Measurements from ENCODE around the gene ERBB2.

Gene ERBB2

DNA sequence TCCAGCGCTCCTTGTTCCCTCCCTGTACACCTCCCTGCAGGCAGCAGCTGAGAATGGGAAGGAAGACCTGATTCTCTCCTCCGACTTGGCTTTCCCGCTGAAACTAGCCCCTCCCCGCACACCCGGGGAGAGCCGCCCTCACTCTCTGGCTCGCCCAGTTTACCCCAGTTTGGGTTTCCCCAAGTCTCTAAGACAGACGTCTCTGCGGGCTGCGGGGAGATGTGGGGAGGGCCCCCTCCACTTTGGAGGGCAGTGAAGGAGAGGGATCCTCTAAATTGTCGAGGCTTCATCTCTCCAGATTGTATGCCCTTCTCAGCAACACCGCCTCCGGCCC is 38.7 kb downstream of the ERBB2 start:
- H3K4me3 ChIP-seq (ENCODE audit: low read length), result peak overlapping the region; percentile 89
- peak overlapping the region; percentile 18 for H3K27ac ChIP-seq (ENCODE audit: low read length)
- H3K36me3 ChIP-seq (ENCODE audit: control insufficient read depth, low read depth, low read length), result peaks cover 6% of the 10 kb centered on the region
- peaks cover 5% of the 10 kb centered on the region for H3K27me3 ChIP-seq (ENCODE audit: control insufficient read depth, insufficient read depth, low read length)
- H3K9me3 ChIP-seq (ENCODE audit: control insufficient read depth, low read depth, low read length), result no peaks in the 10 kb centered on the region
- peaks cover 17% of the 10 kb centered on the region for H3K4me1 ChIP-seq (ENCODE audit: control insufficient read depth, low read depth, low read length)
- H3K9ac ChIP-seq (ENCODE audit: low read length), result peak overlapping the region; percentile 73

GRCh38 chr17:39738983-39739884 is 39.4 kb downstream of the ERBB2 start:
- H3K9ac ChIP-seq (ENCODE audit: low read length), result peak overlapping the region; percentile 73
- H3K27me3 ChIP-seq (ENCODE audit: control insufficient read depth, insufficient read depth, low read length), result peaks cover 5% of the 10 kb centered on the region
- H3K4me1 ChIP-seq (ENCODE audit: control insufficient read depth, low read depth, low read length), result peaks cover 17% of the 10 kb centered on the region
- no peaks in the 10 kb centered on the region for H3K9me3 ChIP-seq (ENCODE audit: control insufficient read depth, low read depth, low read length)
- peaks cover 6% of the 10 kb centered on the region for H3K36me3 ChIP-seq (ENCODE audit: control insufficient read depth, low read depth, low read length)
- H3K27ac ChIP-seq (ENCODE audit: low read length), result no peak overlapping the region
- H3K4me3 ChIP-seq (ENCODE audit: low read length), result peak overlapping the region; percentile 89

DNA sequence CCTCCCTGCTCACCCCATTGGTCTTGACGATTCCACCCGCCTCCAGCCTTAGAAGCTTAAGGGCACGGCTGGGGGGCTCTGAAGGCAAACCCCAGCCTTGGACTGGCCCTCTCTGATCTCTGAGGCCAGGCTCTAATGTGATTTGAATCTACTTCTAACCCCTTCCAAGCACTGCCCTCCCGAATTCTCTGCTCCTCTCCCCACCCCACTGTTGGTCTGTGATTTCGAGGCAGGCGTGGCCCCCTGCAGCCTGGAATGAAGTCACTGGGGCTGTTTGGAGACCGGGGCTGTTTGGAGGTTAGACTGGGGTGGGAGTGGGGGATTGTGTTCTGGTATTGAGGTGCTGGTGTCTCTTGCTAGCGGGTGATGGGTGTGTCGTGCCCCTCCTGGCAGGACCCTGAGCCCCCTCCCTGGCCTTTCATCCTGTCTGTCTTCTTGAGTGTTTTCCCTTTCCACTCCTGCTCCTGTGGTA is 40.1 kb downstream of the ERBB2 start:
- no peaks in the 10 kb centered on the region for H3K9me3 ChIP-seq (ENCODE audit: control insufficient read depth, low read depth, low read length)
- peaks cover 17% of the 10 kb centered on the region for H3K4me1 ChIP-seq (ENCODE audit: control insufficient read depth, low read depth, low read length)
- peaks cover 11% of the 10 kb centered on the region for H3K36me3 ChIP-seq (ENCODE audit: control insufficient read depth, low read depth, low read length)
- peak overlapping the region; percentile 89 for H3K4me3 ChIP-seq (ENCODE audit: low read length)
- H3K9ac ChIP-seq (ENCODE audit: low read length), result peak overlapping the region; percentile 44
- H3K27ac ChIP-seq (ENCODE audit: low read length), result peak overlapping the region; percentile 40
- H3K27me3 ChIP-seq (ENCODE audit: control insufficient read depth, insufficient read depth, low read length), result peaks cover 5% of the 10 kb centered on the region

- no peaks in the 10 kb centered on the region for H3K9me3 ChIP-seq (ENCODE audit: control insufficient read depth, low read depth, low read length)
- H3K9ac ChIP-seq (ENCODE audit: low read length), result peak overlapping the region; percentile 44
- peak overlapping the region; percentile 89 for H3K4me3 ChIP-seq (ENCODE audit: low read length)
- peaks cover 12% of the 10 kb centered on the region for H3K36me3 ChIP-seq (ENCODE audit: control insufficient read depth, low read depth, low read length)
- peaks cover 17% of the 10 kb centered on the region for H3K4me1 ChIP-seq (ENCODE audit: control insufficient read depth, low read depth, low read length)
- H3K27me3 ChIP-seq (ENCODE audit: control insufficient read depth, insufficient read depth, low read length), result peaks cover 5% of the 10 kb centered on the region
- H3K27ac ChIP-seq (ENCODE audit: low read length), result peak overlapping the region; percentile 40
Observed at GRCh38 chr17:39740357-39741111, 40.7 kb downstream of the ERBB2 start.

GRCh38 chr17:39742126-39742855 is 42.4 kb downstream of the ERBB2 start:
- no peak overlapping the region for H3K4me3 ChIP-seq (ENCODE audit: low read length)
- H3K36me3 ChIP-seq (ENCODE audit: control insufficient read depth, low read depth, low read length), result peaks cover 18% of the 10 kb centered on the region
- H3K27me3 ChIP-seq (ENCODE audit: control insufficient read depth, insufficient read depth, low read length), result peaks cover 5% of the 10 kb centered on the region
- H3K9ac ChIP-seq (ENCODE audit: low read length), result no peak overlapping the region
- peaks cover 17% of the 10 kb centered on the region for H3K4me1 ChIP-seq (ENCODE audit: control insufficient read depth, low read depth, low read length)
- no peak overlapping the region for H3K27ac ChIP-seq (ENCODE audit: low read length)
- H3K9me3 ChIP-seq (ENCODE audit: control insufficient read depth, low read depth, low read length), result no peaks in the 10 kb centered on the region

DNA sequence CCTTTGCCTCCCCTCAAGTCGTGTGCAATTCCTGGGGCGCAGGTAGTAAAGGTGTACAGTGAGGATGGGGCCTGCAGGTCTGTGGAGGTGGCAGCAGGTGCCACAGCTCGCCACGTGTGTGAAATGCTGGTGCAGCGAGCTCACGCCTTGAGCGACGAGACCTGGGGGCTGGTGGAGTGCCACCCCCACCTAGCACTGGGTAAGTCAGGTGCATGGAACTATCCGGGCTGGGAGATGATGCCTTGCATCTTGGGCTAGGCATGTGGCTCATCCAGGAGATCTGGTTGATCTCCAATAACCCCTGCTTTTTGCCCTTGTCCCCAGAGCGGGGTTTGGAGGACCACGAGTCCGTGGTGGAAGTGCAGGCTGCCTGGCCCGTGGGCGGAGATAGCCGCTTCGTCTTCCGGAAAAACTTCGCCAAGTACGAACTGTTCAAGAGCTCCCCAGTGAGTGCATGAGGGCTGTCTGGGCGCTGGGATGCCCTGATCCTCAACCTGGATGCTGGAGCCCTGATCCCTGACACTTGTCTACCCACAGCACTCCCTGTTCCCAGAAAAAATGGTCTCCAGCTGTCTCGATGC is 43.1 kb downstream of the ERBB2 start:
- Histone ChIP-seq H3K4me3 (ENCODE audit: low read length) (no peak overlapping the region), H3K27me3 (ENCODE audit: control insufficient read depth, insufficient read depth, low read length) (peaks cover 3% of the 10 kb centered on the region), H3K27ac (ENCODE audit: low read length) (no peak overlapping the region), H3K4me1 (ENCODE audit: control insufficient read depth, low read depth, low read length) (peaks cover 14% of the 10 kb centered on the region), H3K36me3 (ENCODE audit: control insufficient read depth, low read depth, low read length) (peaks cover 18% of the 10 kb centered on the region), H3K9me3 (ENCODE audit: control insufficient read depth, low read depth, low read length) (no peaks in the 10 kb centered on the region), H3K9ac (ENCODE audit: low read length) (no peak overlapping the region)

DNA sequence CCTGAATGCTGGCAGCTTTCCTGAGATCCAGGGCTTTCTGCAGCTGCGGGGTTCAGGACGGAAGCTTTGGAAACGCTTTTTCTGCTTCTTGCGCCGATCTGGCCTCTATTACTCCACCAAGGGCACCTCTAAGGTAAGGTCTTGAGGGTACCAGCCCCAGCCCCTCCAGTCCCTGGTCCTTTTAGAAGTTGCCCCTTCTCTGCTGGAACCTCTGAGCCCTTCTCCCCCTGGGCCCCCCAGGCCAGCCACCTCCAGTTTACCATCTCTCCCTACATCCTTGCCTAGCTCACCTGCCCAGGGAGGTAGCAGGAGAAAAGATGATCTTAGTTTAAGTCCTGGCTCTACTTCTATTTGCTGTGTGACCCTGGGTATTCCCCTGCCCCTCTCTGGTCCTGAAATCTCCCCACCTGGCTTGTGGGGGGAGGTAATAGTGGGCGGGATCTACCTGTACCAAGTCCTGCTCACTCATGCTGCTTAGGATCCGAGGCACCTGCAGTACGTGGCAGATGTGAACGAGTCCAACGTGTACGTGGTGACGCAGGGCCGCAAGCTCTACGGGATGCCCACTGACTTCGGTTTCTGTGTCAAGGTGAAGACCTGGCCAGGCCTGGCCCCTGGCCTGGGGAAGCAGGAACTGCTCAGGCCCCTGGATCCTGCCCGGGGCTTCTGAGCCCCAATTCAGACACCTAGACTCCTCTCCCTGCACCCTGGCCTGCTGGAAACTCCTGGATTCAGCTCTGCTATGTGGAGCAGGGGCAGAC is 44.4 kb downstream of the ERBB2 start:
- H3K27me3 ChIP-seq (ENCODE audit: control insufficient read depth, insufficient read depth, low read length), result no peaks in the 10 kb centered on the region
- H3K27ac ChIP-seq (ENCODE audit: low read length), result no peak overlapping the region
- no peak overlapping the region for H3K4me3 ChIP-seq (ENCODE audit: low read length)
- peaks cover 18% of the 10 kb centered on the region for H3K36me3 ChIP-seq (ENCODE audit: control insufficient read depth, low read depth, low read length)
- peaks cover 14% of the 10 kb centered on the region for H3K4me1 ChIP-seq (ENCODE audit: control insufficient read depth, low read depth, low read length)
- H3K9ac ChIP-seq (ENCODE audit: low read length), result no peak overlapping the region
- no peaks in the 10 kb centered on the region for H3K9me3 ChIP-seq (ENCODE audit: control insufficient read depth, low read depth, low read length)

DNA sequence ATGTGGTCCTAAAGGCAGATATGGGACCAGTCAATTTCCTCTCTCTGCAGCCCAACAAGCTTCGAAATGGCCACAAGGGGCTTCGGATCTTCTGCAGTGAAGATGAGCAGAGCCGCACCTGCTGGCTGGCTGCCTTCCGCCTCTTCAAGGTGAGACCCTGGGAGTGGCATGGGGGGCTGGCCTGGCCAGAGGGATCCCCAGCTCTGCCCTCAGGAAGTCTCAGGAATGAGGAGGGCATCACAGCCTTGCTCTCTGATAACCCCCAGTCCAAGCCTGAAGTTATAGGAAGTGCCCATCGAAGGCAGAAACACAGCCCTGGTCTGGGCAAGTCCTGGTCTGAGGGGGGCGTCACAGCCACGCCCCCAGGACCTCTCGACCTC is 45.0 kb downstream of the ERBB2 start:
- Histone ChIP-seq H3K27me3 (ENCODE audit: control insufficient read depth, insufficient read depth, low read length) (no peaks in the 10 kb centered on the region), H3K27ac (ENCODE audit: low read length) (no peak overlapping the region), H3K4me3 (ENCODE audit: low read length) (no peak overlapping the region), H3K9me3 (ENCODE audit: control insufficient read depth, low read depth, low read length) (no peaks in the 10 kb centered on the region), H3K9ac (ENCODE audit: low read length) (no peak overlapping the region), H3K4me1 (ENCODE audit: control insufficient read depth, low read depth, low read length) (peaks cover 13% of the 10 kb centered on the region), H3K36me3 (ENCODE audit: control insufficient read depth, low read depth, low read length) (peaks cover 18% of the 10 kb centered on the region)

- Histone ChIP-seq H3K4me3 (ENCODE audit: low read length) (no peak overlapping the region), H3K9me3 (ENCODE audit: control insufficient read depth, low read depth, low read length) (no peaks in the 10 kb centered on the region), H3K27ac (ENCODE audit: low read length) (no peak overlapping the region), H3K27me3 (ENCODE audit: control insufficient read depth, insufficient read depth, low read length) (no peaks in the 10 kb centered on the region), H3K36me3 (ENCODE audit: control insufficient read depth, low read depth, low read length) (peaks cover 18% of the 10 kb centered on the region), H3K4me1 (ENCODE audit: control insufficient read depth, low read depth, low read length) (peaks cover 7% of the 10 kb centered on the region), H3K9ac (ENCODE audit: low read length) (no peak overlapping the region)
Observed at GRCh38 chr17:39745335-39746144, 45.7 kb downstream of the ERBB2 start.

DNA sequence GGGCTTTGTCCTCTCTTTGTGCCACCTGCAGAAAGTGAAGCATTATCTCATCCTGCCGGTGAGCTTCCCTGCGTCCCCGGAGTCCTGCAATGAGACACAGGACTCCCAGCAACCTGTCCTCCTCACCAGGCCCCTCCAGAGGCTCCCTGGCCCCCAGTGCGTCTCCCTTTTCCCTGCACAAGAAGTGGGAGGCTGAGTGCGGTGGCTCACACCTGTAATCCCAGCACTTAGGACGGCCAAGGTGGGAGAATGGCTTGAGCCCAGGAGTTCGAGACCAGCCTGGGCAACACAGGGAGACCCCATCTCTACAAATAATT is 46.2 kb downstream of the ERBB2 start:
- Histone ChIP-seq H3K36me3 (ENCODE audit: control insufficient read depth, low read depth, low read length) (peaks cover 18% of the 10 kb centered on the region), H3K27me3 (ENCODE audit: control insufficient read depth, insufficient read depth, low read length) (no peaks in the 10 kb centered on the region), H3K27ac (ENCODE audit: low read length) (no peak overlapping the region), H3K9me3 (ENCODE audit: control insufficient read depth, low read depth, low read length) (no peaks in the 10 kb centered on the region), H3K4me3 (ENCODE audit: low read length) (no peak overlapping the region), H3K9ac (ENCODE audit: low read length) (no peak overlapping the region), H3K4me1 (ENCODE audit: control insufficient read depth, low read depth, low read length) (peaks cover 2% of the 10 kb centered on the region)

Measured in iPS-18a (cell line).